ENCODE results near the gene CYSLTR2.

Gene CYSLTR2

GRCh38 chr13:48642061-48642460 lies 11.7 kb upstream of the CYSLTR2 start:
- H3K4me3 ChIP-seq (ENCODE audit: low read depth, low read length): no peak overlapping the region
- no peak for TF ChIP-seq CTCF (IDR thresholded peaks at IDR 0.05)
- H3K9me3 ChIP-seq (ENCODE audit: control insufficient read depth, low read length): no peaks in the 10 kb centered on the region
- H3K27ac ChIP-seq: no peak overlapping the region
- no peak overlapping the region for H3K9ac ChIP-seq
- no peaks in the 10 kb centered on the region for H3K27me3 ChIP-seq (ENCODE audit: control insufficient read depth, insufficient read depth, low read length)
- no peaks in the 10 kb centered on the region for H3K36me3 ChIP-seq (ENCODE audit: control insufficient read depth, insufficient read depth, low read length)
- H2AFZ ChIP-seq: no peak overlapping the region
- no peaks in the 10 kb centered on the region for H3K79me2 ChIP-seq
- no peak overlapping the region for H3K4me2 ChIP-seq (ENCODE audit: low read length)
- no peaks in the 10 kb centered on the region for H3K4me1 ChIP-seq

GRCh38 chr13:48643159-48643558 lies 10.6 kb upstream of the CYSLTR2 start:
- Histone ChIP-seq H2AFZ (no peak overlapping the region), H3K27me3 (ENCODE audit: control insufficient read depth, insufficient read depth, low read length) (no peaks in the 10 kb centered on the region), H3K9ac (no peak overlapping the region), H3K36me3 (ENCODE audit: control insufficient read depth, insufficient read depth, low read length) (no peaks in the 10 kb centered on the region), H3K27ac (no peak overlapping the region), H3K79me2 (no peaks in the 10 kb centered on the region), H3K9me3 (ENCODE audit: control insufficient read depth, low read length) (no peaks in the 10 kb centered on the region), H3K4me1 (no peaks in the 10 kb centered on the region), H3K4me2 (ENCODE audit: low read length) (no peak overlapping the region), H3K4me3 (ENCODE audit: low read depth, low read length) (no peak overlapping the region)
- TF ChIP-seq CTCF (IDR thresholded peaks at IDR 0.05): no peak

- no peak overlapping the region for H3K27ac ChIP-seq
- H3K4me2 ChIP-seq (ENCODE audit: low read length): no peak overlapping the region
- TF ChIP-seq CTCF (IDR thresholded peaks at IDR 0.05): no peak
- no peaks in the 10 kb centered on the region for H3K4me1 ChIP-seq
- H3K79me2 ChIP-seq: no peaks in the 10 kb centered on the region
- H3K4me3 ChIP-seq (ENCODE audit: low read depth, low read length): no peak overlapping the region
- H3K36me3 ChIP-seq (ENCODE audit: control insufficient read depth, insufficient read depth, low read length): no peaks in the 10 kb centered on the region
- H3K27me3 ChIP-seq (ENCODE audit: control insufficient read depth, insufficient read depth, low read length): no peaks in the 10 kb centered on the region
- no peak overlapping the region for H2AFZ ChIP-seq
- H3K9ac ChIP-seq: no peak overlapping the region
- H3K9me3 ChIP-seq (ENCODE audit: control insufficient read depth, low read length): no peaks in the 10 kb centered on the region
These were observed 9.6 kb upstream of the CYSLTR2 start for GRCh38 chr13:48644141-48644540.

GRCh38 chr13:48644951-48645350 lies 8.8 kb upstream of the CYSLTR2 start:
- Histone ChIP-seq H3K4me1 (no peaks in the 10 kb centered on the region), H3K27ac (no peak overlapping the region), H3K79me2 (no peaks in the 10 kb centered on the region), H3K27me3 (ENCODE audit: control insufficient read depth, insufficient read depth, low read length) (no peaks in the 10 kb centered on the region), H2AFZ (no peak overlapping the region), H3K9ac (no peak overlapping the region), H3K4me3 (ENCODE audit: low read depth, low read length) (no peak overlapping the region), H3K36me3 (ENCODE audit: control insufficient read depth, insufficient read depth, low read length) (no peaks in the 10 kb centered on the region), H3K4me2 (ENCODE audit: low read length) (no peak overlapping the region), H3K9me3 (ENCODE audit: control insufficient read depth, low read length) (no peaks in the 10 kb centered on the region)
- TF ChIP-seq CTCF (IDR thresholded peaks at IDR 0.05): no peak

GRCh38 chr13:48645845-48646244 lies 7.9 kb upstream of the CYSLTR2 start:
- no peak overlapping the region for H3K4me3 ChIP-seq (ENCODE audit: low read depth, low read length)
- no peak for TF ChIP-seq CTCF (IDR thresholded peaks at IDR 0.05)
- no peaks in the 10 kb centered on the region for H3K27me3 ChIP-seq (ENCODE audit: control insufficient read depth, insufficient read depth, low read length)
- no peak overlapping the region for H3K4me2 ChIP-seq (ENCODE audit: low read length)
- H3K36me3 ChIP-seq (ENCODE audit: control insufficient read depth, insufficient read depth, low read length): no peaks in the 10 kb centered on the region
- no peaks in the 10 kb centered on the region for H3K4me1 ChIP-seq
- H3K79me2 ChIP-seq: no peaks in the 10 kb centered on the region
- H3K27ac ChIP-seq: no peak overlapping the region
- H3K9me3 ChIP-seq (ENCODE audit: control insufficient read depth, low read length): no peaks in the 10 kb centered on the region
- no peak overlapping the region for H2AFZ ChIP-seq
- H3K9ac ChIP-seq: no peak overlapping the region
